HCT116 (cell line): ENCODE data around the gene SH3BP4. TPM values are rescaled to one million over a fixed set of nuclear protein-coding genes. Genes with fewer than 3 reads are reported as not detected.

Experiments
- ATAC-seq: fragments of 200-7000 bp; cut with Tn5 transposase; 2 replicates; pipeline ENCODE4 v1.9.1; 2020; ENCODE audit warnings: mild to moderate bottlenecking, moderate library complexity
- BruUV-seq: library from RNA; stranded (reverse); fragments of 400-500 nt; replicated peaks from 2 replicates; lab custom pipeline; 2021; lab: Mats Ljungman, UMichigan
- CTCF ChIA-PET: fragments of 300-600 bp; sonication (Branson Sonifier 250); formaldehyde crosslinking; loops from one replicate; lab custom pipeline; 2021; ENCODE audit warnings: antibody characterized with exemption; lab: Charles Lee
- POLR2A ChIA-PET: fragments of 300-600, 350-600 bp; sonication (Branson Sonifier 250); formaldehyde crosslinking; loops from one replicate; lab custom pipeline; 2021; ENCODE audit warnings: antibody characterized with exemption; lab: Charles Lee
- RAD21 ChIA-PET, 2 experiments: fragments of 300-600 bp; sonication (Branson Sonifier 250); formaldehyde crosslinking; loops; one replicate each; lab custom pipeline; 2023; ENCODE audit warnings: low total read pairs in 2 of 2; ENCODE audit not compliant: uncharacterized antibody in 2 of 2, unreplicated experiment in 2 of 2, low non-redundant PET in 1 of 2; lab: Charles Lee
- DNase-seq: peaks from one replicate; pipeline ENCODE4 v3.0.0-alpha.2; 2010; ENCODE audit warnings: low read depth, low spot score
- H2AFZ ChIP-seq: fragments of 200-600 bp; shearing (Covaris generic), sonication (generic); 2 replicates; pipeline ENCODE4 v1.6.1; 2017; ENCODE audit warnings: low read depth, mixed run types, mixed read lengths, antibody characterized with exemption, low read length; ENCODE audit not compliant: poor library complexity, severe bottlenecking
- H3K27ac ChIP-seq: 2 replicates; pipeline ENCODE4 v1.5.1; 2012; ENCODE audit warnings: low read depth, low read length
- H3K27me3 ChIP-seq: fragments of 200-600 bp; sonication (generic); 2 replicates; pipeline ENCODE4 v1.6.1; 2016; ENCODE audit warnings: mixed run types, low read length, mixed read lengths; ENCODE audit not compliant: insufficient read depth
- H3K36me3 ChIP-seq, 2 experiments: fragments of 200-500 bp in 1 of 2; fragments of 200-600 bp in 1 of 2; sonication (Bioruptor generic) in 1 of 2; sonication (generic) in 1 of 2; 2 replicates each; pipeline versions ENCODE4 v1.5.1 to v1.6.1; 2014 to 2016; ENCODE audit warnings: low read length in 2 of 2, inconsistent platforms in 1 of 2, mixed read lengths in 1 of 2, mixed run types in 1 of 2; ENCODE audit not compliant: insufficient read depth in 2 of 2, control insufficient read depth in 1 of 2
- H3K4me1 ChIP-seq, 2 experiments: fragments of 200-600 bp in 1 of 2; sonication (generic) in 1 of 2; 2 replicates each; pipeline versions ENCODE4 v1.5.1 to v1.6.1; 2012 to 2017; ENCODE audit warnings: low read length in 2 of 2, inconsistent platforms in 1 of 2, mild to moderate bottlenecking in 1 of 2, mixed read lengths in 1 of 2, mixed run types in 1 of 2, moderate library complexity in 1 of 2; ENCODE audit not compliant: insufficient read depth in 2 of 2, control insufficient read depth in 1 of 2
- H3K4me2 ChIP-seq: fragments of 200-600 bp; sonication (generic); 2 replicates; pipeline ENCODE4 v1.6.1; 2017; ENCODE audit warnings: mixed run types, low read length, mixed read lengths
- H3K4me3 ChIP-seq, 2 experiments: fragments of 200-600 bp in 1 of 2; sonication (generic) in 1 of 2; replicated peaks in 1 of 2; 2 replicates each; pipeline ENCODE4 v1.5.1; 2011 to 2016; ENCODE audit warnings: low read length in 2 of 2, control low read depth in 1 of 2, low read depth in 1 of 2, mild to moderate bottlenecking in 1 of 2, mixed read lengths in 1 of 2, mixed run types in 1 of 2
- H3K79me2 ChIP-seq: fragments of 200-600 bp; sonication (generic); 2 replicates; pipeline ENCODE4 v1.6.1; 2017; ENCODE audit warnings: mild to moderate bottlenecking, mixed run types, low read length, moderate library complexity, mixed read lengths; ENCODE audit not compliant: insufficient read depth
- H3K9ac ChIP-seq: fragments of 200-600 bp; sonication (generic); 2 replicates; pipeline ENCODE4 v1.6.1; 2016; ENCODE audit warnings: low read length, mixed read lengths
- H3K9me2 ChIP-seq: fragments of 200-600 bp; sonication (generic), shearing (Covaris generic); 2 replicates; pipeline ENCODE4 v1.6.1; 2017; ENCODE audit warnings: mixed run types, mild to moderate bottlenecking, moderate library complexity; ENCODE audit not compliant: insufficient read depth
- H3K9me3 ChIP-seq, 2 experiments: fragments of 200-500 bp in 1 of 2; fragments of 200-600 bp in 1 of 2; sonication (Bioruptor generic) in 1 of 2; sonication (generic) in 1 of 2; 2 replicates each; pipeline ENCODE4 v1.6.1; 2014 to 2017; ENCODE audit warnings: low read length in 2 of 2, mixed read lengths in 2 of 2, inconsistent platforms in 1 of 2, low read depth in 1 of 2, mild to moderate bottlenecking in 1 of 2, mixed run types in 1 of 2, moderate library complexity in 1 of 2; ENCODE audit not compliant: control insufficient read depth in 1 of 2, insufficient read depth in 1 of 2
- H4K20me1 ChIP-seq: fragments of 200-600 bp; sonication (generic), shearing (Covaris generic); 2 replicates; pipeline ENCODE4 v1.6.1; 2017; ENCODE audit warnings: mixed run types, mild to moderate bottlenecking, moderate library complexity; ENCODE audit not compliant: insufficient read depth
- JUND ChIP-seq: IDR thresholded peaks from 2 replicates; pipeline ENCODE4 v1.6.1; 2012
- POLR2A ChIP-seq: IDR thresholded peaks from 2 replicates; pipeline ENCODE4 v1.7.0; 2011; ENCODE audit warnings: borderline replicate concordance; ENCODE audit not compliant: insufficient read depth, insufficient read length; ENCODE audit errors: extremely low read depth
- RAD21 ChIP-seq: IDR thresholded peaks from 2 replicates; pipeline ENCODE4 v1.6.1; 2012; ENCODE audit warnings: low read depth, mild to moderate bottlenecking
- REST ChIP-seq: IDR thresholded peaks from 2 replicates; pipeline ENCODE4 v1.6.1; 2012; ENCODE audit warnings: low read depth
- SIN3A ChIP-seq: IDR thresholded peaks from 2 replicates; pipeline ENCODE4 v1.6.1; 2012; ENCODE audit warnings: low read depth
- SP1 ChIP-seq: IDR thresholded peaks from 2 replicates; pipeline ENCODE4 v1.6.1; 2012; ENCODE audit warnings: low read depth
- SRF ChIP-seq: IDR thresholded peaks from 2 replicates; pipeline ENCODE4 v1.6.1; 2012; ENCODE audit warnings: low read depth
- TCF7L2 ChIP-seq: IDR thresholded peaks from 2 replicates; pipeline ENCODE4 v1.7.0; 2011; ENCODE audit warnings: borderline replicate concordance, inconsistent platforms; ENCODE audit not compliant: insufficient read depth, insufficient read length; ENCODE audit errors: extremely low read depth
- ZBTB33 ChIP-seq: IDR thresholded peaks from 2 replicates; pipeline ENCODE4 v1.6.1; 2011; ENCODE audit warnings: mild to moderate bottlenecking, low read length, moderate library complexity; ENCODE audit not compliant: insufficient replicate concordance; ENCODE audit errors: extremely low read depth
- ZFX ChIP-seq: fragments of 450-650 bp; IDR thresholded peaks from 2 replicates; pipeline ENCODE4 v1.6.1; 2017
- ZNF274 ChIP-seq: fragments of 200-500 bp; sonication (Bioruptor generic); IDR thresholded peaks from 2 replicates; pipeline ENCODE4 v1.6.1; 2014; ENCODE audit warnings: mild to moderate bottlenecking, low read depth, low read length, inconsistent platforms
- intact Hi-C: fragments of 100-400 bp; cut with micrococcal nuclease; formaldehyde crosslinking; loops from 2 replicates; pipeline ENCODE4 v1.10.0; 2022
- total RNA-seq: library from RNA; stranded (reverse); gene quantifications from one replicate; pipeline ENCODE4 v1.2.1, GENCODE V29; 2021; ENCODE audit not compliant: unreplicated experiment
- TF ChIP-seq, protein P1 (sequence below): IDR thresholded peaks from 2 replicates; pipeline ENCODE4 v1.6.1; 2012
- TF ChIP-seq, protein P2 (sequence below): IDR thresholded peaks from 2 replicates; pipeline ENCODE4 v1.6.1; 2012

SH3BP4 gene
- total RNA-seq, 1 experiment from 2014 or later = 32.9 TPM

DNA sequence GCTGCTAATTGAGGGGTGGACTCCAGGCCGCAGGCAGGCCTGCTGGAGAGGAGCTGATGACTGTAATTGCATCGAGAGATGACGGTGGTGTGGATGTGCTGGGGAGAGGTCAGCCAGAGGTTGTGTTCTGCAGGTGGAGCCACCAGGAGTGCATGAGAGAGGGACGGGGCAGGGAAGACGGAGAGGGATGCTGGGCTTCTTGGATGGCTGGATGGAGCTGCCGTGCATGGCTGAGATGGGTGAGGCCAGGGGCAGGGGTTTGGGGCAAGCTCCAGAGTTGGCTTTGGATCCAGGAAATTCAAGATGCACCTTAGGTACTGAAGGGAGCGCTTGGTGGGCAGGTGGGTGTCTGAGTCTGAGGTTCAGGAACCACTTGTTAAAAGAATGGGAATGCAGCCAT lies 77.2 kb downstream of the SH3BP4 start:
- ChIA-PET CTCF (no interaction called here), POLR2A (interaction anchor here (1.4 kb wide), 1 partner anchor 70 kb away, joined by 4 read pairs; no protein-coding TSS in a partner anchor), RAD21 (no interaction called here)
- Histone ChIP-seq H4K20me1 (no peaks in the 10 kb centered on the region), H3K9me3 (no peaks in the 10 kb centered on the region), H3K27me3 (no peaks in the 10 kb centered on the region)
- DNase-seq (no peak), ATAC-seq (no peak)
- BruUV-seq = no TSS peak
- TF ChIP-seq JUND (no peak), SIN3A (no peak), ZBTB33 (no peak), SP1 (no peak), RAD21 (no peak)
- TF ChIP-seq, all 23 proteins: peak for 0
- Histone ChIP-seq H3K9me2 (no peaks in the 10 kb centered on the region), H3K4me2 (no peak overlapping the region), H3K4me1 (peaks cover 39 to 46% of the 10 kb centered on the region in 2 experiments), H3K9ac (no peak overlapping the region), H3K4me3 (no peak overlapping the region), H3K36me3 (no peaks in the 10 kb centered on the region), H2AFZ (no peak overlapping the region), H3K27ac (no peak overlapping the region), H3K79me2 (peaks cover 44% of the 10 kb centered on the region)
- intact Hi-C loops = no loop called here

DNA sequence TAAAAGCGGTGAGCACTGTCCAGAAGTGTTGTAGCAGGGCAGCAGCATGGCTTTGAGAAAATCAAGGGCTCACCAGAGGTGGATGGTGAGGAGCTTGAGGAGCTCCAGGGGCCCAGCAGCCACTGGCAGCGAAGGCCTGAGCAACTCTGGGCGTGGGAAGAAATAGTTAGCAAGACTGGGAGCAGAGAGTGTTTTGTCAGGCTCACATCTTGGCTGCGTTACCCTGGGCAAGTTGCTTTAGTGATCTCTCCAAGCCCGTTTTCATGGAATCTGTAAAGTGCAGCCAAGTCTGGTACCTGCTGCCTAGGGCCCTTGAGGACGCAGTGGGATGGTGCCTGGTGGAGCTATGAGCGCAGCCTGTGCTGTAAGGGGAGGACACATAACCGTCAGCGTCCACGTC lies 78.3 kb downstream of the SH3BP4 start:
- Histone ChIP-seq H3K36me3 (no peaks in the 10 kb centered on the region), H3K9ac (no peak overlapping the region), H3K27ac (no peak overlapping the region), H3K4me3 (no peak overlapping the region), H4K20me1 (no peaks in the 10 kb centered on the region), H3K27me3 (no peaks in the 10 kb centered on the region), H3K9me3 (no peaks in the 10 kb centered on the region), H2AFZ (no peak overlapping the region), H3K79me2 (peaks cover 33% of the 10 kb centered on the region), H3K4me1 (peaks cover 28 to 35% of the 10 kb centered on the region in 2 experiments), H3K4me2 (no peak overlapping the region), H3K9me2 (no peaks in the 10 kb centered on the region)
- intact Hi-C loops = no loop called here
- TF ChIP-seq, protein P1, sequence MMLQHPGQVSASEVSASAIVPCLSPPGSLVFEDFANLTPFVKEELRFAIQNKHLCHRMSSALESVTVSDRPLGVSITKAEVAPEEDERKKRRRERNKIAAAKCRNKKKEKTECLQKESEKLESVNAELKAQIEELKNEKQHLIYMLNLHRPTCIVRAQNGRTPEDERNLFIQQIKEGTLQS = no peak
- TF ChIP-seq REST = no peak
- no peak for TF ChIP-seq SRF
- TF ChIP-seq ZFX = no peak
- TF ChIP-seq, protein P2, sequence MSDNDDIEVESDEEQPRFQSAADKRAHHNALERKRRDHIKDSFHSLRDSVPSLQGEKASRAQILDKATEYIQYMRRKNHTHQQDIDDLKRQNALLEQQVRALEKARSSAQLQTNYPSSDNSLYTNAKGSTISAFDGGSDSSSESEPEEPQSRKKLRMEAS = no peak
- no peak for TF ChIP-seq SIN3A
- TF ChIP-seq TCF7L2 = no peak
- TF ChIP-seq POLR2A = no peak
- no peak for TF ChIP-seq RAD21
- no peak for TF ChIP-seq ZNF274
- no peak for TF ChIP-seq JUND
- no peak for TF ChIP-seq SP1
- ATAC-seq (no peak), DNase-seq (no peak)
- CTCF ChIA-PET = no interaction called here
- RAD21 ChIA-PET = no interaction called here
- BruUV-seq = no TSS peak
- POLR2A ChIA-PET = interaction anchor here (0.7 to 1.4 kb wide), 2 partner anchors 71 to 465 kb away, joined by 4 to 14 read pairs; no protein-coding TSS in a partner anchor
